ENCODE results near the gene KRT28.

The KRT28 gene

DNA sequence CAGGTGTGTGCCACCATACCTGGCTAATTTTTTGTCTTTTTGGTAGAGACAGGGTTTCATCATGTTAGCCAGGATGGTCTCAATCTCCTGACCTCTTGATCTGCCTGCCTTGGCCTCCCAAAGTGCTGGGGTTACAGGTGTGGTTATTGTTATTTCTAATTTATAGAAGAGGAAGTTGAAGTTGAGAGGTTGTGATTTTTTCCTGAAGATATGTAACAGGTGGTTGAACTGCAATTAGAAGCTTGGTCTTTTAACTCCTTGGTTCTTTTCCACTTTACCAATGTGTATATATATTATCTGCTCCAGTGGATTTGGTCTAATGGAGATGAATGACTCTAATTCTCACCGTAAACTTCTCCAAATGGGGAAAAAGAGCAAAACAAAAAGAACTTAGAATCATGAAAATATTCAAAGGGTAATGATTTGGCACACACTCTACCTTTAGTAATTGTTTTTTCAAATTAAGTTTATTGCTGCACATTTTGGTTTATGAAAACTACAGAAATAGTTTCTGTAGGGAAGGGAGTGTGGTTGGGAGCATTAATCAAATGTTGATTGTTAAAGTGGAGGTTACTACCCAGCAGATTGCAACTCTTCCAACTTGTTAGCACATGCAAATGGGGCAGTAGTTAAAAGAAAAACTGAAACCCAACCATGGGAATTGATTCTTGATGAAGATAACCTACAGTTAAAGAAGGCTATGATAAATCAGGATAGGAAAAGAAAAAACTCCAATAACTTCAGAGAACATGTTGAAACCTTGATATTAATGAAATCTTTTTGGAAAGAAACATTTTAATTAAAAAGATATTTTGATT, 24.5 kb upstream of the KRT28 start:
- no peaks in the 10 kb centered on the region for H3K9me3 ChIP-seq (ENCODE audit: severe bottlenecking)
- DNase-seq (ENCODE audit: low spot score) (no peak), ATAC-seq (ENCODE audit: low read depth) (no peak)
- no peak overlapping the region for H3K27ac ChIP-seq (ENCODE audit: poor library complexity, severe bottlenecking)
- peaks cover 5% of the 10 kb centered on the region; the same call in 1 of the 2 replicates for H3K36me3 ChIP-seq (ENCODE audit: low read depth)
- no peaks in the 10 kb centered on the region for H3K4me1 ChIP-seq (ENCODE audit: insufficient read depth, poor library complexity, severe bottlenecking)
- TF ChIP-seq, protein P1, sequence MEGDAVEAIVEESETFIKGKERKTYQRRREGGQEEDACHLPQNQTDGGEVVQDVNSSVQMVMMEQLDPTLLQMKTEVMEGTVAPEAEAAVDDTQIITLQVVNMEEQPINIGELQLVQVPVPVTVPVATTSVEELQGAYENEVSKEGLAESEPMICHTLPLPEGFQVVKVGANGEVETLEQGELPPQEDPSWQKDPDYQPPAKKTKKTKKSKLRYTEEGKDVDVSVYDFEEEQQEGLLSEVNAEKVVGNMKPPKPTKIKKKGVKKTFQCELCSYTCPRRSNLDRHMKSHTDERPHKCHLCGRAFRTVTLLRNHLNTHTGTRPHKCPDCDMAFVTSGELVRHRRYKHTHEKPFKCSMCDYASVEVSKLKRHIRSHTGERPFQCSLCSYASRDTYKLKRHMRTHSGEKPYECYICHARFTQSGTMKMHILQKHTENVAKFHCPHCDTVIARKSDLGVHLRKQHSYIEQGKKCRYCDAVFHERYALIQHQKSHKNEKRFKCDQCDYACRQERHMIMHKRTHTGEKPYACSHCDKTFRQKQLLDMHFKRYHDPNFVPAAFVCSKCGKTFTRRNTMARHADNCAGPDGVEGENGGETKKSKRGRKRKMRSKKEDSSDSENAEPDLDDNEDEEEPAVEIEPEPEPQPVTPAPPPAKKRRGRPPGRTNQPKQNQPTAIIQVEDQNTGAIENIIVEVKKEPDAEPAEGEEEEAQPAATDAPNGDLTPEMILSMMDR (IDR thresholded peaks at IDR 0.05; ENCODE audit: poor library complexity, severe bottlenecking), result no peak
- no peak overlapping the region for H3K4me3 ChIP-seq (ENCODE audit: severe bottlenecking)
- no peaks in the 10 kb centered on the region for H3K27me3 ChIP-seq (ENCODE audit: insufficient read depth, poor library complexity, severe bottlenecking)

DNA sequence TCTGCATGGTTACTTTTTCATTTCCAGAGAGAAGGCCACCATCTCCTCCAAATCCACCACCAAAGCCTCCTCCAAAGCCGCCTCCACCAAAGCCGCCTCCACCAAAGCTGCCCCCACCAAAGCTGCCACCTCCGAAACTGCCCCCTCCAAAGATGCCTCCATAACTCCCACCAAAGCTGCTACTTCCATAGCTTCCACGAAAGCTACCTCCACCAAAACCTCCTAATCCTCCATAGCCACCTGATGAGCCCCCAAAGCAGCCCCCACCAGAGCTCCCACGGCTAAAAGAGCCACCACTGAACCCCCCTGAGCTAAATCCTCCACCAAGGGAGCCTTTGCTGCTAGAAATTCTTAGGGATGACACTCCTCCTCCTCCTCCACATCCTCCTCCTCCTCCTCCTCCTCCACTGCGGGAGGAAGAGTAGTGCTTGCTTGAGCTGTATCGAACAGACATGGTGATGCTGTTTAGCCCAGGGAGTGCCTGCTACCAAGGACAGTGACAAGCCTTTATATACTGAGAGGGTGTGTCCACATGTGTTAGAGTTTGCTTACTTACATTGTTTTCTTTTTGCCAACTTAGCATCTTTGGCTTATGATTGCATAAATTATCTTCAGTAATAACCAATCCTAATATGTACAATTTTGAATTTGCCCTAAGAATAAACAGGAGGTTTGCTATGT, 22.5 kb upstream of the KRT28 start, which contains the start of gene KRT10:
Gene KRT10 (minus strand): TSS at position 483 of the 681 bp plus-strand sequence. CDS start 29 bp downstream, at position 454.
- no peak within 1 kb of the TSS for H3K27ac ChIP-seq (ENCODE audit: poor library complexity, severe bottlenecking)
- no peaks in the 10 kb centered on the region for H3K9me3 ChIP-seq (ENCODE audit: severe bottlenecking)
- H3K27me3 ChIP-seq (ENCODE audit: insufficient read depth, poor library complexity, severe bottlenecking), result no peaks in the 10 kb centered on the region
- no peak within 1 kb of the TSS for H3K4me3 ChIP-seq (ENCODE audit: severe bottlenecking)
- peaks cover 4% of the 10 kb centered on the region for H3K4me1 ChIP-seq (ENCODE audit: insufficient read depth, poor library complexity, severe bottlenecking)
- no peak for DNase-seq (ENCODE audit: low spot score)
- TF ChIP-seq, protein P1 (IDR thresholded peaks at IDR 0.05; ENCODE audit: poor library complexity, severe bottlenecking), result no peak
- ATAC-seq (ENCODE audit: low read depth), result no peak
- H3K36me3 ChIP-seq (ENCODE audit: low read depth), result peaks cover 11% of the 10 kb centered on the region

DNA sequence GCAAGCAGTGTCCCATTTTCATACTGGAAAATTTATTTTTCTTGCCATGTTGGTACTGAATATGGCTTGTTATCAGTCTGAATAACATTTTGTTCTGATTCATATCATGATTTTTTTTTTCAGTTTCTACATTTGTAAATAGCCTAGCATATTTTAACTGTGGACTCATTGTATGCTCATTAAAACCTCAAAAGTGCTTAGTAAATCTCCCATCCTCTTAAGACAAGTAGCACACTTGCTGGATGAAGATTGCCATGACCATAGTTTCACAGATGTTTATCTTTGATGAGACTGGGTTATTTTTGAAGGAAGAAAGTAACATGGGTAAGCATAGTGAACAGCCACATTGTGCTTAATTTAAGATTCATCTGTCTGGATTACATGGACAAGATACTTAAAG, 21.8 kb upstream of the KRT28 start:
- no peak overlapping the region for H3K4me3 ChIP-seq (ENCODE audit: severe bottlenecking)
- ATAC-seq (ENCODE audit: low read depth) (no peak), DNase-seq (ENCODE audit: low spot score) (no peak)
- no peaks in the 10 kb centered on the region for H3K27me3 ChIP-seq (ENCODE audit: insufficient read depth, poor library complexity, severe bottlenecking)
- TF ChIP-seq, protein P1 (IDR thresholded peaks at IDR 0.05; ENCODE audit: poor library complexity, severe bottlenecking), result no peak
- no peaks in the 10 kb centered on the region for H3K9me3 ChIP-seq (ENCODE audit: severe bottlenecking)
- H3K4me1 ChIP-seq (ENCODE audit: insufficient read depth, poor library complexity, severe bottlenecking), result peaks cover 4% of the 10 kb centered on the region
- no peak overlapping the region for H3K27ac ChIP-seq (ENCODE audit: poor library complexity, severe bottlenecking)
- H3K36me3 ChIP-seq (ENCODE audit: low read depth), result peaks cover 18% of the 10 kb centered on the region

DNA sequence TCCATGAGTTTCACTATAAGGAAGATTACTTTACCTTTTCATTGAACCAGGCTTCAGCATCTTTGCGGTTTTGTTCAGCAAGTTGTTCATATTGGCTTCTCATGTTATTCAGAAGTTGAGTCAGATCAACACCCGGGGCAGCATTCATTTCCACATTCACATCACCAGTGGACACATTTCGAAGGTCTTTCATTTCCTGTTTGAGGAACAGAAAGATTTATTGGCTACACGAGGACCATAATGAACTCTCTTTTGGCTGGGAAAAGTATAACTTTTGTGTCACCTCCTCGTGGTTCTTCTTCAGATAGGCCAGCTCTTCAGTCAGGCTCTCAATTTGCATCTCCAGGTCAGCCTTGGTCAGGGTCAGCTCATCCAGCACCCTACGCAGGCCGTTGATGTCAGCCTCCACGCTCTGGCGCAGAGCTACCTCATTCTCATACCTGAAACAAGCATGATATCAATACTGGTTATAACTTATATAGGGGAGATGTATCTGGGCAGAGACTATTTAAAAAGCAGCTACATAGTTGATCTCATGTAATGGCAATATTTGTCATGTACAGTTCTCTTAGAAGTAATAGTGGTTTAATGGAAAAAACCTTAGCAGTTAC, 20.6 kb upstream of the KRT28 start:
- H3K4me3 ChIP-seq (ENCODE audit: severe bottlenecking), result no peak overlapping the region
- no peak for ATAC-seq (ENCODE audit: low read depth)
- H3K27ac ChIP-seq (ENCODE audit: poor library complexity, severe bottlenecking), result no peak overlapping the region
- no peak for DNase-seq (ENCODE audit: low spot score)
- peaks cover 18% of the 10 kb centered on the region for H3K36me3 ChIP-seq (ENCODE audit: low read depth)
- no peaks in the 10 kb centered on the region for H3K9me3 ChIP-seq (ENCODE audit: severe bottlenecking)
- TF ChIP-seq, protein P1 (IDR thresholded peaks at IDR 0.05; ENCODE audit: poor library complexity, severe bottlenecking), result no peak
- no peaks in the 10 kb centered on the region for H3K27me3 ChIP-seq (ENCODE audit: insufficient read depth, poor library complexity, severe bottlenecking)
- H3K4me1 ChIP-seq (ENCODE audit: insufficient read depth, poor library complexity, severe bottlenecking), result peaks cover 4% of the 10 kb centered on the region
